ENCODE results near the gene ZBTB3. TPM values are rescaled to one million over a fixed set of nuclear protein-coding genes. Genes with fewer than 3 reads are reported as not detected.

Gene ZBTB3
- polyA plus RNA-seq, 1 donor from 2014 or later: 8.5 TPM

DNA sequence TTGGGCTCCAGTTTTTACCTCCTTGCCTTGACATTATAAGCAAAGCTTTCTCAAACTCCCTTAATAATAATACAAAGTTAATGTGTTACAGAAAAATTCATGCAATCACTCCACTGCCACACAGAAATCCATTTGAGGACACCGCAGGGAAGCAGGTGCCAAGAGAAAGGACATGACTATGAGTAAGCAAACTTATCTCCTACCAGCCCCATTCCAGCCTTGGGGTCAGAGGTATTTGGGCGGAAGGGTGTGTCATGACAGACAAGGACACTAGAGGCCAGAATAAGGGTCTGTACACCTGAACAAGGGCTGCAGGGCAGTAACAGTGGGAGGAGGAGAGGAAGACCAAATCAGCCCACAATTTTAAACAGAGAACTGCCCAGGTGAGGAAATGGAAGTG, 40.6 kb downstream of the ZBTB3 start:
- no peak overlapping the region for H3K4me3 ChIP-seq (ENCODE audit: low read length)
- no peak overlapping the region for H3K9ac ChIP-seq (ENCODE audit: low read length)
- H3K36me3 ChIP-seq (ENCODE audit: insufficient read depth, low read length): peaks cover 11% of the 10 kb centered on the region
- H3K9me2 ChIP-seq (ENCODE audit: insufficient read depth, low read length): no peaks in the 10 kb centered on the region
- TF ChIP-seq, protein P1, sequence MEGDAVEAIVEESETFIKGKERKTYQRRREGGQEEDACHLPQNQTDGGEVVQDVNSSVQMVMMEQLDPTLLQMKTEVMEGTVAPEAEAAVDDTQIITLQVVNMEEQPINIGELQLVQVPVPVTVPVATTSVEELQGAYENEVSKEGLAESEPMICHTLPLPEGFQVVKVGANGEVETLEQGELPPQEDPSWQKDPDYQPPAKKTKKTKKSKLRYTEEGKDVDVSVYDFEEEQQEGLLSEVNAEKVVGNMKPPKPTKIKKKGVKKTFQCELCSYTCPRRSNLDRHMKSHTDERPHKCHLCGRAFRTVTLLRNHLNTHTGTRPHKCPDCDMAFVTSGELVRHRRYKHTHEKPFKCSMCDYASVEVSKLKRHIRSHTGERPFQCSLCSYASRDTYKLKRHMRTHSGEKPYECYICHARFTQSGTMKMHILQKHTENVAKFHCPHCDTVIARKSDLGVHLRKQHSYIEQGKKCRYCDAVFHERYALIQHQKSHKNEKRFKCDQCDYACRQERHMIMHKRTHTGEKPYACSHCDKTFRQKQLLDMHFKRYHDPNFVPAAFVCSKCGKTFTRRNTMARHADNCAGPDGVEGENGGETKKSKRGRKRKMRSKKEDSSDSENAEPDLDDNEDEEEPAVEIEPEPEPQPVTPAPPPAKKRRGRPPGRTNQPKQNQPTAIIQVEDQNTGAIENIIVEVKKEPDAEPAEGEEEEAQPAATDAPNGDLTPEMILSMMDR (IDR thresholded peaks at IDR 0.05; ENCODE audit: poor library complexity, severe bottlenecking): no peak
- TF ChIP-seq MXI1 (conservative IDR thresholded peaks at IDR 0.05; ENCODE audit: poor library complexity, severe bottlenecking) (no peak), EP300 (conservative IDR thresholded peaks at IDR 0.05; ENCODE audit: poor library complexity, severe bottlenecking) (no peak)
- no peaks in the 10 kb centered on the region for H3K27me3 ChIP-seq (ENCODE audit: insufficient read depth, low read depth, low read length)
- no peaks in the 10 kb centered on the region for H3F3A ChIP-seq (ENCODE audit: insufficient read depth, low read length, poor library complexity, severe bottlenecking)
- H3K79me2 ChIP-seq (replicated peaks; ENCODE audit: insufficient read depth, low read length): peaks cover 9% of the 10 kb centered on the region
- no peak overlapping the region for H3K4me2 ChIP-seq (ENCODE audit: low read length)
- H3K27ac ChIP-seq (ENCODE audit: low read length): no peak overlapping the region
- H4K20me1 ChIP-seq (ENCODE audit: insufficient read depth): no peaks in the 10 kb centered on the region
- H2AFZ ChIP-seq (ENCODE audit: low read depth, low read length): no peak overlapping the region
- no peaks in the 10 kb centered on the region for H3K9me3 ChIP-seq (ENCODE audit: low read length)

DNA sequence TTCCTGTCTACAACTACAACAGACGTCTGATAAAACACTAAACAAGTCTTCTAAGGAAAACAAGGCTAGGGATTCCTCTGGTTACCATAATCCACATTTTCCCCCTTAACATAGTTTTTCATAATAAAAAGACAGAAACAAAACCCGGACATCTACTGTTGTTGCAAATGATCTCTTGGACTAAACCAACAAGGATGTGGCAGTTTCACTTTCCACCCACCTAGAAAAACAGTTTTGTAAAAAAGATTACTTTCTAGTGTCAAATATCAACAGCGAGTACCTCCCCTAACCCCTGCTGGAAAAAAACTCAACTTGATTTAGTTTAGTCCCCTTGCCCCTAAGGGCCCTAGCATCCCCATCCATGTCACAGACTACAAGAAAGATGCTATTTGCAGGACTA, 41.1 kb downstream of the ZBTB3 start:
- no peak for TF ChIP-seq RAD21 (conservative IDR thresholded peaks at IDR 0.05)
- no peak for TF ChIP-seq MXI1 (conservative IDR thresholded peaks at IDR 0.05; ENCODE audit: poor library complexity, severe bottlenecking)
- no peak for TF ChIP-seq POLR2AphosphoS5 (IDR thresholded peaks at IDR 0.05)
- TF ChIP-seq EP300 (conservative IDR thresholded peaks at IDR 0.05; ENCODE audit: poor library complexity, severe bottlenecking): no peak
- TF ChIP-seq TAF1 (IDR thresholded peaks at IDR 0.05; ENCODE audit: low read depth): no peak
- TF ChIP-seq, protein P2, sequence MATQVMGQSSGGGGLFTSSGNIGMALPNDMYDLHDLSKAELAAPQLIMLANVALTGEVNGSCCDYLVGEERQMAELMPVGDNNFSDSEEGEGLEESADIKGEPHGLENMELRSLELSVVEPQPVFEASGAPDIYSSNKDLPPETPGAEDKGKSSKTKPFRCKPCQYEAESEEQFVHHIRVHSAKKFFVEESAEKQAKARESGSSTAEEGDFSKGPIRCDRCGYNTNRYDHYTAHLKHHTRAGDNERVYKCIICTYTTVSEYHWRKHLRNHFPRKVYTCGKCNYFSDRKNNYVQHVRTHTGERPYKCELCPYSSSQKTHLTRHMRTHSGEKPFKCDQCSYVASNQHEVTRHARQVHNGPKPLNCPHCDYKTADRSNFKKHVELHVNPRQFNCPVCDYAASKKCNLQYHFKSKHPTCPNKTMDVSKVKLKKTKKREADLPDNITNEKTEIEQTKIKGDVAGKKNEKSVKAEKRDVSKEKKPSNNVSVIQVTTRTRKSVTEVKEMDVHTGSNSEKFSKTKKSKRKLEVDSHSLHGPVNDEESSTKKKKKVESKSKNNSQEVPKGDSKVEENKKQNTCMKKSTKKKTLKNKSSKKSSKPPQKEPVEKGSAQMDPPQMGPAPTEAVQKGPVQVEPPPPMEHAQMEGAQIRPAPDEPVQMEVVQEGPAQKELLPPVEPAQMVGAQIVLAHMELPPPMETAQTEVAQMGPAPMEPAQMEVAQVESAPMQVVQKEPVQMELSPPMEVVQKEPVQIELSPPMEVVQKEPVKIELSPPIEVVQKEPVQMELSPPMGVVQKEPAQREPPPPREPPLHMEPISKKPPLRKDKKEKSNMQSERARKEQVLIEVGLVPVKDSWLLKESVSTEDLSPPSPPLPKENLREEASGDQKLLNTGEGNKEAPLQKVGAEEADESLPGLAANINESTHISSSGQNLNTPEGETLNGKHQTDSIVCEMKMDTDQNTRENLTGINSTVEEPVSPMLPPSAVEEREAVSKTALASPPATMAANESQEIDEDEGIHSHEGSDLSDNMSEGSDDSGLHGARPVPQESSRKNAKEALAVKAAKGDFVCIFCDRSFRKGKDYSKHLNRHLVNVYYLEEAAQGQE (IDR thresholded peaks at IDR 0.05; ENCODE audit: borderline replicate concordance): no peak
- TF ChIP-seq, protein P1 (IDR thresholded peaks at IDR 0.05; ENCODE audit: poor library complexity, severe bottlenecking): no peak
- TF ChIP-seq EZH2 (IDR thresholded peaks at IDR 0.05; ENCODE audit: borderline replicate concordance, insufficient read depth, low read length, poor library complexity, severe bottlenecking): no peak
- no peak for TF ChIP-seq SMC3 (conservative IDR thresholded peaks at IDR 0.05; ENCODE audit: poor library complexity)
- H3K9me3 ChIP-seq (ENCODE audit: low read length): no peaks in the 10 kb centered on the region
- H3K36me3 ChIP-seq (ENCODE audit: insufficient read depth, low read length): peaks cover 11% of the 10 kb centered on the region
- H2AFZ ChIP-seq (ENCODE audit: low read depth, low read length): no peak overlapping the region
- no peak overlapping the region for H3K4me3 ChIP-seq (ENCODE audit: low read length)
- no peak overlapping the region for H3K9ac ChIP-seq (ENCODE audit: low read length)
- H3K27me3 ChIP-seq (ENCODE audit: insufficient read depth, low read depth, low read length): no peaks in the 10 kb centered on the region
- no peak overlapping the region for H3K4me2 ChIP-seq (ENCODE audit: low read length)
- H3K27ac ChIP-seq (ENCODE audit: low read length): no peak overlapping the region
- peaks cover 14% of the 10 kb centered on the region for H3K79me2 ChIP-seq (replicated peaks; ENCODE audit: insufficient read depth, low read length)
- H3K9me2 ChIP-seq (ENCODE audit: insufficient read depth, low read length): no peaks in the 10 kb centered on the region
- peaks cover 3% of the 10 kb centered on the region for H3F3A ChIP-seq (ENCODE audit: insufficient read depth, low read length, poor library complexity, severe bottlenecking)
- no peaks in the 10 kb centered on the region for H4K20me1 ChIP-seq (ENCODE audit: insufficient read depth)

Measured in neural cell (in vitro differentiated cells).